DLD1 (cell line): Measurements from ENCODE around the gene SLC26A2.

Experiments
- in situ Hi-C: cut with HindIII; loops from 2 replicates; pipeline ENCODE4 v1.10.0; 2017; ENCODE audit warnings: low sequenced_read_pairs

Gene SLC26A2

GRCh38 chr5:150000990-150001659 is 40.6 kb downstream of the SLC26A2 start:
- in situ Hi-C loops: no loop called here

GRCh38 chr5:150001660-150002486 is 41.3 kb downstream of the SLC26A2 start:
- in situ Hi-C loops: no loop called here

DNA sequence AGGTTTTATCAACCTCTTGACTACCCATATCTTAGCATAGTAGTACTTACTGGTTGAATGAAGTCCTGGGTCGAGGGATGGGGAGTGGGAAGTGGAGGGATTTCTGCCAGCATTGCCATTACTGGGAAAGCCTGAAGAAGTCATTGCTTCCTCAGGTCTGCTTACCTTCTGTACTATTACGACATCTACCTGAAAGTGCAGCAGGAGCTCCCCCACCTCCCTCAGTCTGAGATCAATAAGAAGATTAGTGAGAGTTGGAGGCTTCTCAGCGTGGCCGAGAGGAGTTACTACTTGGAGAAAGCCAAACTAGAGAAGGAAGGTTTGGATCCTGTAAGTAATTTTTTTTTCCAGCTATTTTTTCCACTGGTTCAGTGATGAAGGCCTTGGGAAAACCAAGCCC is 45.8 kb downstream of the SLC26A2 start:
- in situ Hi-C loops: no loop called here

DNA sequence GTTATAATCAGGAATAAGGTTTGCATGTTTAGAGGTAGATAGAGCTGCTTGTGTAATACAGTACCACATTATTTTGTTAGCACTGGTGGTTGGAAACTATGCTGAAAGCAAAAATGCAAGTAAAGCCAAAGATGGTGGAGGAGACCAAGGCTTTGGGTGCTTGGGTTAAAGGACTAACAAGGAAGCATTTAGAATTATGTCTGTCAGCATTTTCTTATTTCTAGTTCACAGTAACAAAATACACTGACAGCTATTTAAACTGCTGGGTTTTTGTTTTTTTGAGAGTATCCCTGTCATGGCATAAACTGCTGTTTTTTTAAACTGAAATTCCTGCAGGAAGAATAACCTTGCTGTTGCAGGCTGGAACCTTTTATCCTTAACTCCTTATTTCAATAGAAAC is 46.5 kb downstream of the SLC26A2 start:
- in situ Hi-C loops: no loop called here

- in situ Hi-C loops: no loop called here
Observed at GRCh38 chr5:150009671-150010387, 49.3 kb downstream of the SLC26A2 start.

GRCh38 chr5:150013931-150014330 is 53.4 kb downstream of the SLC26A2 start:
- in situ Hi-C loops: no loop called here

DNA sequence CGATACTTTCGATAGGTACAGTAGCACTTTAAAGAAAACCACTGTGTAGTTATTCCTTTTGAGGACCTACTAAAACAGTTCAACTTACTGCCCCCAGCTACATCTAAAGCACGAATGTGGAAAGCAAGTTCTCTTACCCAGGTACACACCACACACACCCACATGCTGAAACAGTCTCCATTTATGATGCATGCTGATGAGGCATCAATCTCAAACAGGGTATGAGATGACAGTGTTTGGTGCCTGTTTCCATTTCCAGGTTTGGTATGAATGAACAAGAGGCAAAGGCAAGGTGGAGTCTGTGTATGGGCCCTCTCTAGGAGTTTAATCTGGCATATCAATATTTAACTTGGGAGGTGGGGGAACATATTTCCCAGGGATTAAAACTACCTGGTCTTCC is 53.9 kb downstream of the SLC26A2 start:
- in situ Hi-C loops: no loop called here

GRCh38 chr5:150015415-150015814 is 54.9 kb downstream of the SLC26A2 start:
- in situ Hi-C loops: no loop called here

- in situ Hi-C loops: no loop called here
Observed at GRCh38 chr5:150016537-150016936, 56.0 kb downstream of the SLC26A2 start.

- in situ Hi-C loops: no loop called here
Observed at GRCh38 chr5:150017226-150018005, 56.9 kb downstream of the SLC26A2 start.

- in situ Hi-C loops: no loop called here
Observed at GRCh38 chr5:150020249-150020648, 59.7 kb downstream of the SLC26A2 start.

- in situ Hi-C loops: no loop called here
Observed at GRCh38 chr5:150021491-150022157, 61.1 kb downstream of the SLC26A2 start.

- in situ Hi-C loops: no loop called here
Observed at GRCh38 chr5:150022158-150022531, 61.6 kb downstream of the SLC26A2 start.

DNA sequence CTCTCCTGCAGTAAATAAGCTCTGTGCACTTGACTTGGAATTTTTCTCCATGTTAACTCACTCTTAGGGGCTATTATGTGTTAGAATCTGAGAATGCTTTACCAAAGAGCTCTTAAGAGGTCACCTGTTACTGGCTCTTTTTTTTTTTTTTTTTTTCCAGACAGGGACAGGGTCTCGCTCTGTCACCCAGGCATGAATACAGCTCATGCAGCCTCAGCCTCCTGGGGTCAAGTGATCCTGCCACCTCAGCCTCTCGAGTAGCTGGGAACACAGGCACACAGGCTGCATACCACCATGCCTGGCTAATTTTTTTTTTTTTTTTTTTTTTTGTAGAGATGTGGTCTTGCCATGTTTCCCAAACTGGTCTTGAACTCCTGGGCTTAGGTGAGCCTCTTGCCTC is 62.1 kb downstream of the SLC26A2 start:
- in situ Hi-C loops: no loop called here

GRCh38 chr5:150023136-150023535 is 62.6 kb downstream of the SLC26A2 start:
- in situ Hi-C loops: no loop called here

- in situ Hi-C loops: no loop called here
Observed at GRCh38 chr5:150024346-150024984, 63.9 kb downstream of the SLC26A2 start.

DNA sequence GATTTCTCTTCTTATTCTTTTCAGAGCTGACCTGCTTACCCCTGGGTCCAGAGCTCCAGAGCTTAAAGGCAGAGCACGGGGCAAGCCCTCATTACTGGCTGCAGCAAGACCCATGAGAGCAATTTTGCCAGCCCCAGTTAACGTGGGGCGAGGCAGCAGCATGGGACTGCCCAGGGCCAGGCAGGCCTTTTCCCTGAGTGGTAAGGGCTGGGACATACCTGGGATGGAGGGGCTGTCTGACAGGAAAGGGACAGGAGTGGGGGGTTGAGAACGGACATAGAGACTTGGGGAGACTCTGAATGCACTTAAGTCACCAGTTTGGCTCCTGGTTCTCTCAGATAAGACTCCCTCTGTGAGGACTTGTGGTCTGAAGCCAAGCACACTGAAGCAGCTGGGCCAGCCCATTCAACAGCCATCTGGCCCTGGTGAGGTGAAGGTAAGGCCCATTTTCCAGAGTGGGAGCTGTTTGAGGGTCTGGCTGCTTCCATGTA is 66.2 kb downstream of the SLC26A2 start:
- in situ Hi-C loops: loop anchor here (5.0 kb wide), 1 partner anchor 36 kb away; no protein-coding TSS in a partner anchor

DNA sequence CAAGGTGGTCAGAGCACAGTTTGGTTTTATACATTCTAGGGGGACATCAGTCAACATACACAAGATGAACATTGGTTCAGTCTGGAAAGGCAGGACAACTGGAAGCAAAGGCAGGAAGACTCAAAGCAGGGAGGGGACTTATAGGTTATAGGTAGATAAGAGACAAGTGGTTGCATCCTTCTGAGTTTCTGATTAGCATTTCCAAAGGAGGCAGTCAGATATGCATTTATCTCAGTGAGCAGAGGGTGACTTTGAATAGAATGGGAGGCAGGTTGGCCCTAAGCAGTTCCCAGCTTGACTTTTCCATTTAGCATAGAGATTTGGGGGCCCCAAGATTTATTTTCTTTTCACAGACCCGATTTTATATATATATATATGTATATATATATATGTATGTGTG is 67.5 kb downstream of the SLC26A2 start:
- in situ Hi-C loops: loop anchor here (5.0 kb wide), 1 partner anchor 34 kb away; no protein-coding TSS in a partner anchor

DNA sequence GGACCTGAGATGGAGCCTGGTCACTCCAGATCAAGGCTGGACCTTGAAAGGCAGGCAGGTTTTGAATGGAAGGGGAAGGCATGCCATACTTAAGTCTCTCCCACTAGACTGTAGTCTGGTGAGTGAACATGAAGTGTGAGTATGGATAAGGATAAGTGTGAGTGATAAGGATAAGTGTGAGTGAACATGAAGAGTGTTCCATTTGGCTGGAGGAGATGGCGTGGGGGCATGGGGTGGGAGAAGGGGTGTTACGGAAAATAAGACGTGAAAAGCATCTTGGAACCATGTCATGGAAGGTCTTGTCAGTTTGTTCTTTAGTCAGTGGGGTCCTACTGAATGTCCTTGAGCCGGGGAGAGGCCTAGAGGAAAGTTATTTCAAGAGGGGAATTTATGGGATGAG is 72.8 kb downstream of the SLC26A2 start:
- in situ Hi-C loops: no loop called here

DNA sequence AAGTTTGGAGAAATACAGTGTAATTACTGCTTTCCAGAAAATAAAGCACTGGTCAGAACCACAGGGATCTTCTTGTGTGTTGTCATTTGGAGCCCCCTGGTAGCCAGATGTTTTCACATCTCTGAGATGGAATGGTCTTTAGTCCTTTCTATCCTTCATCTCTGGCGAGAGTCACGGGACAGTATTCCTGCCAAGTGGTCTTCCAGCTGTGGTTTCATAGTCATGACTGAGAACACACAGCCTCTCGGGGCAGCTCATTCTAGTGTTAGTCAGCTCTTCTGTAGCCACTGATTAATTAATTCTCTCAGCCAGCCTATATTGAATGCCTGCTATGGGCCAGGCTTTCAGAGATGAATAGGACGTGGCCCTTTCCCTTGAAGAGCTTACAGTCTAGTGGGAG is 74.1 kb downstream of the SLC26A2 start:
- in situ Hi-C loops: no loop called here
